H9 (cell line): Measurements from ENCODE around the gene TENM3. TPM values are rescaled to one million over a fixed set of nuclear protein-coding genes. Genes with fewer than 3 reads are reported as not detected.

Experiments used
- DNase-seq: peaks from one replicate; pipeline ENCODE4 v3.0.0-alpha.2; 2017
- H2AFZ ChIP-seq: one replicate; pipeline ENCODE4 v1.6.1; 2013; ENCODE audit warnings: mild to moderate bottlenecking, low read length, control low read depth, moderate library complexity
- H2AK5ac ChIP-seq: 2 replicates; pipeline ENCODE4 v1.6.1; 2013; ENCODE audit warnings: low read length, control low read depth, mixed read lengths; ENCODE audit not compliant: insufficient read length
- H2BK120ac ChIP-seq: one replicate; pipeline ENCODE4 v1.6.1; 2013; ENCODE audit warnings: low read depth, mild to moderate bottlenecking, low read length, control low read depth, inconsistent platforms; ENCODE audit not compliant: poor library complexity, severe bottlenecking
- H2BK12ac ChIP-seq: 2 replicates; pipeline ENCODE4 v1.6.1; 2013; ENCODE audit warnings: low read length, control low read depth, mixed read lengths, low read depth; ENCODE audit not compliant: insufficient read length
- H2BK15ac ChIP-seq: 2 replicates; pipeline ENCODE4 v1.6.1; 2013; ENCODE audit warnings: low read depth, low read length, control low read depth
- H2BK20ac ChIP-seq: one replicate; pipeline ENCODE4 v1.6.1; 2013; ENCODE audit warnings: low read depth, mild to moderate bottlenecking, low read length, control low read depth, inconsistent platforms; ENCODE audit not compliant: poor library complexity, severe bottlenecking
- H2BK5ac ChIP-seq: 2 replicates; pipeline ENCODE4 v1.6.1; 2013; ENCODE audit warnings: low read length, control low read depth, mixed read lengths; ENCODE audit not compliant: insufficient read length
- H3K14ac ChIP-seq: 2 replicates; pipeline ENCODE4 v1.6.1; 2013; ENCODE audit warnings: low read length, control low read depth; ENCODE audit not compliant: insufficient read depth
- H3K18ac ChIP-seq: 2 replicates; pipeline ENCODE4 v1.6.1; 2013; ENCODE audit warnings: low read depth, mild to moderate bottlenecking, mixed read lengths, low read length, control low read depth; ENCODE audit not compliant: insufficient read length
- H3K23ac ChIP-seq: 2 replicates; pipeline ENCODE4 v1.6.1; 2013; ENCODE audit warnings: low read length, control low read depth, mixed read lengths, low read depth; ENCODE audit not compliant: insufficient read length
- H3K23me2 ChIP-seq: 2 replicates; pipeline ENCODE4 v1.6.1; 2013; ENCODE audit warnings: low read depth, mild to moderate bottlenecking, mixed read lengths, low read length, control low read depth; ENCODE audit not compliant: insufficient read length, poor library complexity, severe bottlenecking
- H3K27ac ChIP-seq: 2 replicates; pipeline ENCODE4 v1.5.1; 2013; ENCODE audit warnings: low read length, control low read depth, mixed read lengths, low read depth; ENCODE audit not compliant: insufficient read length
- H3K27me3 ChIP-seq: 2 replicates; pipeline ENCODE4 v1.6.1; 2013; ENCODE audit warnings: low read length, control low read depth, inconsistent platforms; ENCODE audit not compliant: insufficient read depth
- H3K4ac ChIP-seq: 2 replicates; pipeline ENCODE4 v1.6.1; 2013; ENCODE audit warnings: low read depth, mild to moderate bottlenecking, control low read depth, inconsistent platforms, low read length, moderate library complexity
- H3K4me1 ChIP-seq: 2 replicates; pipeline ENCODE4 v1.6.1; 2013; ENCODE audit warnings: low read length, control low read depth, inconsistent platforms; ENCODE audit not compliant: insufficient read depth
- H3K4me2 ChIP-seq: 2 replicates; pipeline ENCODE4 v1.6.1; 2013; ENCODE audit warnings: low read length, control low read depth, mixed read lengths; ENCODE audit not compliant: insufficient read length, insufficient read depth
- H3K56ac ChIP-seq: 2 replicates; pipeline ENCODE4 v1.6.1; 2013; ENCODE audit warnings: low read depth, mild to moderate bottlenecking, mixed read lengths, low read length, control low read depth; ENCODE audit not compliant: insufficient read length
- H3K79me1 ChIP-seq: 2 replicates; pipeline ENCODE4 v1.6.1; 2013; ENCODE audit warnings: low read depth, mild to moderate bottlenecking, moderate library complexity, low read length, control low read depth, inconsistent platforms; ENCODE audit not compliant: insufficient read depth, poor library complexity, severe bottlenecking
- H3K79me2 ChIP-seq: 2 replicates; pipeline ENCODE4 v1.6.1; 2013; ENCODE audit warnings: low read length, control low read depth, inconsistent platforms; ENCODE audit not compliant: insufficient read depth
- H3K9ac ChIP-seq: 2 replicates; pipeline ENCODE4 v1.6.1; 2013; ENCODE audit warnings: low read length, control low read depth, mixed read lengths; ENCODE audit not compliant: insufficient read length; ENCODE audit errors: extremely low read depth
- H3K9me3 ChIP-seq: one replicate; pipeline ENCODE4 v1.6.1; 2013; ENCODE audit warnings: low read depth, low read length, inconsistent platforms; ENCODE audit not compliant: control insufficient read depth
- H3T11ph ChIP-seq: one replicate; pipeline ENCODE4 v1.6.1; 2013; ENCODE audit warnings: mild to moderate bottlenecking, low read length, control low read depth, inconsistent platforms
- H4K20me1 ChIP-seq: one replicate; pipeline ENCODE4 v1.6.1; 2013; ENCODE audit not compliant: control insufficient read depth, insufficient read length, insufficient read depth
- H4K5ac ChIP-seq: 2 replicates; pipeline ENCODE4 v1.6.1; 2013; ENCODE audit warnings: low read depth, mild to moderate bottlenecking, mixed read lengths, low read length, control low read depth; ENCODE audit not compliant: insufficient read length
- H4K8ac ChIP-seq: replicated peaks from 2 replicates; pipeline ENCODE4 v1.6.1; 2013; ENCODE audit warnings: low read length, control low read depth, mixed read lengths, low read depth; ENCODE audit not compliant: insufficient read length
- H4K91ac ChIP-seq: 2 replicates; pipeline ENCODE4 v1.6.1; 2013; ENCODE audit warnings: low read depth, mild to moderate bottlenecking, moderate library complexity, mixed read lengths, low read length, control low read depth; ENCODE audit not compliant: insufficient read length
- H3K27ac Mint-ChIP-seq, 3 experiments: 2 replicates in 2 of 3; 3 replicates in 1 of 3; pipeline ENCODE4 v1.8.0; 2020 to 2021; ENCODE audit warnings: mixed read lengths in 3 of 3, mild to moderate bottlenecking in 1 of 3, moderate library complexity in 1 of 3
- H3K27me3 Mint-ChIP-seq: 2 replicates; pipeline ENCODE4 v1.8.0; 2021; ENCODE audit warnings: low read depth, mild to moderate bottlenecking, moderate library complexity, mixed read lengths
- H3K36me3 Mint-ChIP-seq, 3 experiments: 2 replicates in 2 of 3; 3 replicates in 1 of 3; pipeline ENCODE4 v1.8.0; 2020 to 2021; ENCODE audit warnings: low read depth in 3 of 3, mixed read lengths in 3 of 3; ENCODE audit not compliant: insufficient read depth in 1 of 3
- H3K4me1 Mint-ChIP-seq, 2 experiments: 2 replicates each; pipeline ENCODE4 v1.8.0; 2020; ENCODE audit warnings: mixed read lengths in 2 of 2
- H3K4me3 Mint-ChIP-seq, 2 experiments: 2 replicates in 1 of 2; 3 replicates in 1 of 2; pipeline ENCODE4 v1.8.0; 2020 to 2021; ENCODE audit warnings: mild to moderate bottlenecking in 2 of 2, mixed read lengths in 2 of 2, moderate library complexity in 1 of 2
- H3K9me3 Mint-ChIP-seq, 2 experiments: 2 replicates in 1 of 2; 3 replicates in 1 of 2; pipeline ENCODE4 v1.8.0; 2020; ENCODE audit warnings: mild to moderate bottlenecking in 2 of 2, mixed read lengths in 2 of 2, moderate library complexity in 1 of 2
- CTCF ChIP-seq: fragments of 200-600 bp; sonication (generic); conservative IDR thresholded peaks from 3 replicates; pipeline ENCODE4 v1.8.0; 2021; ENCODE audit warnings: antibody characterized with exemption, mild to moderate bottlenecking
- total RNA-seq: library from RNA; stranded (reverse); gene quantifications from 2 replicates; pipeline ENCODE4 v1.2.1, GENCODE V29; 2021

TENM3 gene
- total RNA-seq, 1 experiment from 2014 or later, result 49.6 TPM

GRCh38 chr4:182743815-182744214, 500.6 kb downstream of the TENM3 start:
- no peaks in the 10 kb centered on the region for H3K4me1 ChIP-seq
- H3K14ac ChIP-seq, result no peak overlapping the region
- H3K27me3 ChIP-seq, result peaks cover 2% of the 10 kb centered on the region; the same call in 1 of the 2 replicates
- no peak overlapping the region for H4K8ac ChIP-seq
- no peaks in the 10 kb centered on the region for H4K20me1 ChIP-seq
- Mint-ChIP-seq H3K4me1 (peaks cover 4 to 7% of the 10 kb centered on the region in 2 experiments), H3K27ac (no peak overlapping the region), H3K36me3 (peaks cover 5 to 14% (median 13%) of the 10 kb centered on the region in 3 experiments; a peak in 5 of 7 replicates), H3K9me3 (no peaks in the 10 kb centered on the region), H3K27me3 (no peaks in the 10 kb centered on the region), H3K4me3 (no peak overlapping the region)
- no peak overlapping the region for H3K23ac ChIP-seq
- H3K4me2 ChIP-seq, result no peak overlapping the region
- H2BK20ac ChIP-seq, result no peak overlapping the region
- no peaks in the 10 kb centered on the region for H3K79me2 ChIP-seq
- no peak overlapping the region for H3T11ph ChIP-seq
- H2BK120ac ChIP-seq, result no peak overlapping the region
- no peaks in the 10 kb centered on the region for H3K9me3 ChIP-seq
- no peak overlapping the region for H3K18ac ChIP-seq
- no peak overlapping the region for H3K27ac ChIP-seq
- H2BK12ac ChIP-seq, result no peak overlapping the region
- H2BK15ac ChIP-seq, result no peak overlapping the region
- no peak overlapping the region for H3K9ac ChIP-seq
- no peak overlapping the region for H4K5ac ChIP-seq
- no peak overlapping the region for H3K4ac ChIP-seq
- H3K79me1 ChIP-seq, result no peaks in the 10 kb centered on the region
- no peak for DNase-seq
- H2BK5ac ChIP-seq, result no peak overlapping the region
- H2AK5ac ChIP-seq, result no peak overlapping the region
- H2AFZ ChIP-seq, result no peak overlapping the region
- no peak overlapping the region for H4K91ac ChIP-seq
- no peak for TF ChIP-seq CTCF
- no peak overlapping the region for H3K56ac ChIP-seq
- H3K23me2 ChIP-seq, result no peaks in the 10 kb centered on the region
